Measurements from ENCODE around the gene EP400. TPM values are rescaled to one million over a fixed set of nuclear protein-coding genes. Genes with fewer than 3 reads are reported as not detected.

EP400 gene
- total RNA-seq, 6 experiments from 2014 or later = 10.9 to 16.3 (median 13.3) TPM

DNA sequence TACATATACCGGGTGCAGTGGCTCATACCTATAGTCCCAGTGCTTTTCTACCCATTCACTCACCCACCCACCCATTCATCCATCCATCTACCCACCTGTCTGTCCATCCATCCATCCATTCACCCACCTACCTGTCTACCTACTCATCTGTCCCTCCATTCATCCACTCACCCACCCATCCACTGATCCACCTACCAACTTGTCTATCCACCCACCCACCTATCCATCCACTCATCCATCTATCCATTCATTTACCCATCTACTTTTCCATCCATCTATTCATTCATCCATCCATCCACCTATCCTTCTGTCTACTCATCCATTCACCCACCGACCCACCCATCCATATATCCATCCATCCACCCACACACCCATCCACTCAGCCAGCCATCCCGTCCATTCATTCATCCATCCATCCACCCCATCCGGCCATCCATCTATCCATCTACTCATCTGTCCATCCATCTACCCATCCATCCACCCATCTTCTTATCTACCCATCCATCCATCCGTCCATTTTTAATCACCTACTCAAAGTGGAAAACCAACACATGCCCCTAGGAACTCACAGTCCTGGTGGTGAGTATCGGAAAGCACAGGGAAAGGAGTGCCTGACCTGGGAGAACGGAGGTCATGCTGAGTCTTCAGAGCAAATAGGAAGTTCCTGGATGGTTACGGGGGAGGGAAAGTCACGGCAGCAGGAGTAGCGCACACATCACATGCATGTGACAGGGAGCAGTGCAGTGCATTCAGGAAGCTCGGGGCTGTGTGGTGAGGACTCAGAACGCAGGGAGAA lies 174.4 kb downstream of the EP400 start:
- Histone ChIP-seq H3K4me1 (no peaks in the 10 kb centered on the region), H3K4me3 (no peak overlapping the region), H3K36me3 (peaks cover 0 to 47% (median 22%) of the 10 kb centered on the region in 4 donors), H3K27me3 (no peaks in the 10 kb centered on the region), H3K27ac (no peak overlapping the region), H3K9me3 (no peaks in the 10 kb centered on the region)
- intact Hi-C loops (cut with DNase I) = no loop called here
- no peak for TF ChIP-seq CTCF (IDR thresholded peaks at IDR 0.05)
- TF ChIP-seq POLR2A (IDR thresholded peaks at IDR 0.05) = no peak
- ATAC-seq (no peak), DNase-seq (no peak)
- 93% methylated on average over 12 of the region's 12 CpGs for WGBS (ENCODE audit: insufficient coverage, low coverage, low lambda C conversion rate, missing lambda C conversion rate)

DNA sequence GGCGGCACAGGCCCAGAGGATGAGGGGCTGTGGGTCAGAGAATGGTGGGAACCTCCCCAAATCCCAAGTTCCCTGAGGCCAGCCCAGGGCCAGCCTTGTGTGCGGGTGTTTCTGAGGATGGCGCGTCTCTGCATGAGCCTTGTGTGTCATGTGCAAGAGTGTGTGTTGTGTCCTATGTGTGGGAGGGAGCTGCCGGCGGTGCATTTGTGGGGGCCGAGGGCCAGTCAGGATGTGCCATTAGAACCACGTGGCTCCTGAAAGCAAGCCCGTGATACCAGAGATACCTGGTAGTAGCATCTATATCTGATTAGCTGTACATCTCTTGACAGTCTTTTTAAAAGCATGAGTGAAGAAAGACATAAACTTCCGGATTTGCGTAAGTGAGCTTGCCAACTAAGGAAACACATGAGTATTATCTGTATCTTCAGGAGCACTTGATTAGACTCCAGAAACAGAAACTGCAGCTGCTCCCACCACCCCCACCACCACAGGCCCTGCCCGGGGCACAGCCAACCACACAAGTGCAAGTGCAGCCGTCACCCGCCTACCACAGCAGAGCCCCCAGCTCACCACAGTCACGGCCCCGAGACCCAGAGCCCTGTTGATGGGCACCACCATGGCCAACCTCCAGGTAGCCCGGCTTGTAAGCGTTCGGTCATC lies 175.2 kb downstream of the EP400 start:
- intact Hi-C loops (cut with DNase I) = no loop called here
- no peak for ATAC-seq
- peaks cover 0 to 47% (median 22%) of the 10 kb centered on the region in 4 donors for H3K36me3 ChIP-seq

GRCh38 chr12:132125736-132126135 lies 176.0 kb downstream of the EP400 start:
- Histone ChIP-seq H3K4me1 (no peaks in the 10 kb centered on the region), H3K4me3 (no peak overlapping the region), H3K36me3 (peaks cover 0 to 42% (median 22%) of the 10 kb centered on the region in 4 donors), H3K9me3 (no peaks in the 10 kb centered on the region), H3K27me3 (no peaks in the 10 kb centered on the region), H3K27ac (no peak overlapping the region)
- no peak for TF ChIP-seq CTCF (IDR thresholded peaks at IDR 0.05)
- TF ChIP-seq POLR2A (IDR thresholded peaks at IDR 0.05) = no peak
- WGBS (ENCODE audit: insufficient coverage, low coverage, low lambda C conversion rate, missing lambda C conversion rate) = 95% methylated on average over 4 of the region's 12 CpGs
- DNase-seq (peak in 1 of 3 donors; percentile 27), ATAC-seq (no peak)
- intact Hi-C loops (cut with DNase I) = no loop called here

More for the DNA sequence above, 175.2 kb downstream of the EP400 start:
- Histone ChIP-seq H3K9me3 (no peaks in the 10 kb centered on the region), H3K4me3 (no peak overlapping the region), H3K4me1 (no peaks in the 10 kb centered on the region), H3K27ac (no peak overlapping the region), H3K27me3 (no peaks in the 10 kb centered on the region)
- no peak for DNase-seq
- 84% methylated on average over 7 of the region's 19 CpGs for WGBS (ENCODE audit: insufficient coverage, low coverage, low lambda C conversion rate, missing lambda C conversion rate)
- TF ChIP-seq CTCF (IDR thresholded peaks at IDR 0.05) (no peak), POLR2A (IDR thresholded peaks at IDR 0.05) (no peak)

DNA sequence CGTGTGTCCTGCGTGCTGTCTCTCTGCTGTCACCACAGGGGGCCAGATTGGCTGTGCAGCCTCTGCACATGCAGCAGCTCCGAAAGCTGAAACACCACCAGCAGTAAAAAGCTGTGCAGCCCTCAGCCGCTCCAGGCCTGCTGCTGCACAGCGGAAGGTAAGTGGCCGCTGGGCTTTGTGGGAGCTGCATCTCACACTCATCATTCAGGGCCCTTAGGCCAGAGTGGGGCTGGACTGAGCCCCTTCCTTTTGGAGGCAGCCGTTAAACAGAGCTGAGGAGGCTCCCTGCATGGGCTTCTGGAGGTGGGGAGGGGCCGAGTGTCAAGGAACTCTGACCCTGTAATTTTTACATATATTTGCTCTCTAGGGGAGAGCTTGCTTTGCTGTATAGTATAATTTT lies 177.3 kb downstream of the EP400 start:
- no peak overlapping the region for H3K4me3 ChIP-seq
- no peaks in the 10 kb centered on the region for H3K27me3 ChIP-seq
- no peaks in the 10 kb centered on the region for H3K4me1 ChIP-seq
- ATAC-seq (no peak), DNase-seq (no peak)
- intact Hi-C loops (cut with DNase I) = no loop called here
- 100% methylated on average over 4 of the region's 8 CpGs for WGBS (ENCODE audit: insufficient coverage, low coverage, low lambda C conversion rate, missing lambda C conversion rate)
- TF ChIP-seq CTCF (IDR thresholded peaks at IDR 0.05) = no peak
- no peak for TF ChIP-seq POLR2A (IDR thresholded peaks at IDR 0.05)
- H3K36me3 ChIP-seq = peaks cover 0 to 29% (median 12%) of the 10 kb centered on the region in 4 donors
- no peak overlapping the region for H3K27ac ChIP-seq
- no peaks in the 10 kb centered on the region for H3K9me3 ChIP-seq
